DND-41 (cell line): ENCODE measurements around the gene MTA2.

ENCODE experiments used
- ATAC-seq: fragments of 200-7000 bp; cut with Tn5 transposase; 3 replicates; pipeline ENCODE4 v1.9.1; 2021; ENCODE audit warnings: low read depth; ENCODE audit not compliant: insufficient read depth
- DNase-seq: peaks from one replicate; pipeline ENCODE4 v3.0.0-alpha.2; 2020
- H2AFZ ChIP-seq: 2 replicates; pipeline ENCODE4 v1.6.0; 2012; ENCODE audit warnings: low read depth, low read length
- H3K27ac ChIP-seq: 2 replicates; pipeline ENCODE4 v1.5.1; 2012; ENCODE audit warnings: low read length, inconsistent platforms
- H3K27me3 ChIP-seq: fragments of 200-600 bp; sonication (generic); 2 replicates; pipeline ENCODE4 v1.6.0; 2012; ENCODE audit warnings: low read length, mild to moderate bottlenecking, inconsistent platforms; ENCODE audit not compliant: insufficient read depth, poor library complexity
- H3K36me3 ChIP-seq: 2 replicates; pipeline ENCODE4 v1.5.1; 2012; ENCODE audit warnings: low read length, inconsistent platforms; ENCODE audit not compliant: insufficient read depth
- H3K4me1 ChIP-seq: 2 replicates; pipeline ENCODE4 v1.5.1; 2012; ENCODE audit warnings: mild to moderate bottlenecking, low read length; ENCODE audit not compliant: insufficient read depth
- H3K4me2 ChIP-seq: 2 replicates; pipeline ENCODE4 v1.6.0; 2012; ENCODE audit warnings: mild to moderate bottlenecking, moderate library complexity, low read length, inconsistent platforms; ENCODE audit not compliant: insufficient read depth
- H3K4me3 ChIP-seq, 2 experiments: fragments of 200-600 bp in 1 of 2; shearing (Covaris generic) in 1 of 2; 2 replicates each; pipeline ENCODE4 v1.5.1; 2012 to 2016; ENCODE audit warnings: inconsistent platforms in 2 of 2, low read length in 2 of 2, mild to moderate bottlenecking in 2 of 2, low read depth in 1 of 2, moderate library complexity in 1 of 2
- H3K79me2 ChIP-seq: 2 replicates; pipeline ENCODE4 v1.6.0; 2012; ENCODE audit warnings: low read length, inconsistent platforms; ENCODE audit not compliant: insufficient read depth
- H3K9ac ChIP-seq: 2 replicates; pipeline ENCODE4 v1.6.0; 2012; ENCODE audit warnings: low read depth, mild to moderate bottlenecking, inconsistent platforms, low read length, moderate library complexity
- H3K9me3 ChIP-seq: 2 replicates; pipeline ENCODE4 v1.5.1; 2012; ENCODE audit warnings: low read length, moderate library complexity, mild to moderate bottlenecking, inconsistent platforms; ENCODE audit not compliant: insufficient read depth, severe bottlenecking
- H4K20me1 ChIP-seq: 2 replicates; pipeline ENCODE4 v1.6.0; 2012; ENCODE audit warnings: low read length; ENCODE audit not compliant: insufficient read depth
- CTCF ChIP-seq: IDR thresholded peaks from 2 replicates; pipeline ENCODE4 v1.5.1; 2012; ENCODE audit warnings: borderline replicate concordance, low read length, moderate library complexity, mild to moderate bottlenecking; ENCODE audit not compliant: poor library complexity, severe bottlenecking; ENCODE audit errors: extremely low read depth
- EZH2 ChIP-seq: IDR thresholded peaks from 3 replicates; pipeline ENCODE4 v1.6.1; 2012; ENCODE audit warnings: borderline replicate concordance, low read depth, mild to moderate bottlenecking, moderate library complexity, low read length, inconsistent platforms; ENCODE audit not compliant: severe bottlenecking

Gene MTA2

DNA sequence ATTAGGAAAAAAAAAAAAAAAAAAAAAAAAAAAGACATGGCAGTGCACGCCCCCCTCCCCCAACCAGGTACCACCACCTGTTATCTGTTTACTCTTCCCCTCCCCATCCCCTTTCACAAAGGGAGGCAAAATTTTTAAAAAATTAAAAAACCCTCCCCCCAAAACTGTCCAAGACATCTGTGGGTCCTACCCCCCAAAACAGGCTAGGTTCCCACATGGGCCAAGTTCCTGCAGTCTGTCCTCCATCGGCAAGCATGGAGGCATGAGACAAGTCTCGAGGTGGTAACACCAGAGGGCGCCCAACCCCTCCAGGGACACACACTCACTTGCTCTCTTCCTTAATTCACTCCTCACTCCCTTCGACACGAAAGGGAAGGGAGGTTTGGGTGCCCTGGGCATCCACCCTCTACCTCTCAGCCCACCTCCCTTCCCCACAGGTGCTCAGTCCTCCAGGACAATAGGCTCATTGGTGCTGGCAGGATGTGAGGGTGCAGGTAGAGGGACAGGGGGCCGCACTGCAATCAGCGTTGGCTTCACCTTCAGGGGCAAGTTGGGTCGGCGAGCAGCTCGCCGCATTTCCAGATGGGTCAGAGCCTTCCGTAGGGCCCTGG lies 8.1 kb downstream of the MTA2 start:
- DNase-seq (peak; percentile 82), ATAC-seq (peak; percentile 31)
- peaks cover 28% of the 10 kb centered on the region for H4K20me1 ChIP-seq
- peaks cover 52% of the 10 kb centered on the region for H3K79me2 ChIP-seq
- H3K4me1 ChIP-seq, result peaks cover 69% of the 10 kb centered on the region
- no peaks in the 10 kb centered on the region for H3K9me3 ChIP-seq
- H3K27me3 ChIP-seq, result no peaks in the 10 kb centered on the region
- H3K9ac ChIP-seq, result peak overlapping the region; percentile 66
- no peak overlapping the region for H2AFZ ChIP-seq
- H3K27ac ChIP-seq, result peak overlapping the region; percentile 25; the same call in 1 of the 2 replicates
- TF ChIP-seq EZH2 (no peak), CTCF (peak; percentile 90)
- peaks cover 63% of the 10 kb centered on the region for H3K36me3 ChIP-seq
- peak overlapping the region; percentile 95 for H3K4me2 ChIP-seq
- H3K4me3 ChIP-seq, result no peak overlapping the region

- DNase-seq (no peak), ATAC-seq (no peak)
- Histone ChIP-seq H3K9ac (peak overlapping the region; percentile 66), H2AFZ (no peak overlapping the region), H3K4me2 (peak overlapping the region; percentile 95), H3K27me3 (no peaks in the 10 kb centered on the region), H3K4me3 (peak overlapping the region in 1 of 2 experiments; percentile 84; a peak in 2 of 4 replicates), H3K27ac (peak overlapping the region; percentile 79), H4K20me1 (peaks cover 23% of the 10 kb centered on the region), H3K36me3 (peaks cover 62% of the 10 kb centered on the region), H3K79me2 (peaks cover 47% of the 10 kb centered on the region), H3K9me3 (no peaks in the 10 kb centered on the region), H3K4me1 (peaks cover 64% of the 10 kb centered on the region)
- no peak for TF ChIP-seq CTCF
- TF ChIP-seq EZH2, result no peak
These were observed 8.7 kb downstream of the MTA2 start for GRCh38 chr11:62592989-62593421.

GRCh38 chr11:62592146-62592815 lies 9.4 kb downstream of the MTA2 start:
- no peak for TF ChIP-seq EZH2
- peak; percentile 18 for TF ChIP-seq CTCF
- DNase-seq, result no peak
- Histone ChIP-seq H3K79me2 (peaks cover 39% of the 10 kb centered on the region), H3K4me3 (peak overlapping the region; percentile 19 to 84; a peak in 3 of 4 replicates), H3K4me1 (peaks cover 59% of the 10 kb centered on the region), H3K36me3 (peaks cover 62% of the 10 kb centered on the region), H3K27ac (peak overlapping the region; percentile 79), H3K9me3 (no peaks in the 10 kb centered on the region), H2AFZ (peak overlapping the region; percentile 80), H3K9ac (peak overlapping the region; percentile 66), H3K4me2 (peak overlapping the region; percentile 95), H3K27me3 (no peaks in the 10 kb centered on the region), H4K20me1 (peaks cover 17% of the 10 kb centered on the region)
- no peak for ATAC-seq
